HepG2 (cell line): ENCODE results near the gene ZBTB20. TPM values are rescaled to one million over a fixed set of nuclear protein-coding genes. Genes with fewer than 3 reads are reported as not detected.

Source experiments
- BCLAF1 ChIP-seq: fragments of 450-650 bp; IDR thresholded peaks from 2 replicates; pipeline ENCODE4 v1.6.1; 2017; ENCODE audit warnings: mild to moderate bottlenecking
- CCAR2 ChIP-seq: fragments of 200-400 bp; formaldehyde crosslinking; optimal IDR thresholded peaks from 2 replicates; pipeline ENCODE3; 2018; ENCODE audit warnings: low read depth, mild to moderate bottlenecking, low read length, moderate library complexity
- GFI1 ChIP-seq: sonication (generic); formaldehyde crosslinking; IDR thresholded peaks from 2 replicates; pipeline ENCODE4 v1.5.0; 2020; ENCODE audit warnings: missing genetic modification reagents, mild to moderate bottlenecking, borderline replicate concordance
- HDAC2 ChIP-seq: sonication (generic); formaldehyde crosslinking; IDR thresholded peaks from 2 replicates; pipeline ENCODE4 v1.4.0; 2020; ENCODE audit warnings: missing genetic modification reagents
- IRF9 ChIP-seq: sonication (generic); formaldehyde crosslinking; IDR thresholded peaks from 2 replicates; pipeline ENCODE4 v1.8.0; 2022; ENCODE audit warnings: missing genetic modification reagents, mild to moderate bottlenecking, borderline replicate concordance
- KDM4B ChIP-seq: sonication (generic); formaldehyde crosslinking; IDR thresholded peaks from 2 replicates; pipeline ENCODE4 v1.4.0; 2020; ENCODE audit warnings: missing genetic modification reagents
- PREB ChIP-seq: sonication (generic); formaldehyde crosslinking; IDR thresholded peaks from 2 replicates; pipeline ENCODE4 v1.4.0; 2020; ENCODE audit warnings: missing genetic modification reagents
- SSRP1 ChIP-seq: IDR thresholded peaks from 2 replicates; pipeline ENCODE4 v1.6.1; 2016; ENCODE audit warnings: control low read depth
- TEAD3 ChIP-seq: optimal IDR thresholded peaks from 2 replicates; pipeline ENCODE3; 2016; ENCODE audit warnings: borderline replicate concordance
- TMF1 ChIP-seq: sonication (generic); formaldehyde crosslinking; IDR thresholded peaks from 2 replicates; pipeline ENCODE4 v1.8.1; 2022; ENCODE audit warnings: low read depth, missing genetic modification reagents
- ZNF335 ChIP-seq: sonication (generic); formaldehyde crosslinking; IDR thresholded peaks from 2 replicates; pipeline ENCODE4 v1.4.0; 2020; ENCODE audit warnings: missing genetic modification reagents
- ZNF501 ChIP-seq: sonication (generic); formaldehyde crosslinking; IDR thresholded peaks from 2 replicates; pipeline ENCODE4 v1.5.1; 2020; ENCODE audit warnings: mild to moderate bottlenecking, moderate library complexity, missing genetic modification reagents
- ZNF562 ChIP-seq: sonication (generic); formaldehyde crosslinking; IDR thresholded peaks from 2 replicates; pipeline ENCODE4 v1.8.0; 2022; ENCODE audit warnings: missing genetic modification reagents, borderline replicate concordance
- ZNF646 ChIP-seq: sonication (generic); formaldehyde crosslinking; IDR thresholded peaks from 2 replicates; pipeline ENCODE4 v1.9.0; 2021; ENCODE audit warnings: mild to moderate bottlenecking, missing genetic modification reagents
- ZNF773 ChIP-seq: sonication (generic); formaldehyde crosslinking; IDR thresholded peaks from 2 replicates; pipeline ENCODE4 v1.4.0; 2020; ENCODE audit warnings: missing genetic modification reagents, borderline replicate concordance
- ZNF800 ChIP-seq: sonication (generic); formaldehyde crosslinking; IDR thresholded peaks from 2 replicates; pipeline ENCODE4 v1.4.0; 2020; ENCODE audit warnings: missing genetic modification reagents
- polyA plus RNA-seq, 8 experiments: library from polyadenylated mRNA; depleted of rRNA in 3 of 8; stranded (reverse) in 7 of 8; unstranded in 1 of 8; fragments of >200 nt; fragmentation: Illumina TruSeq in 4 of 8; extraction: Trizol in 4 of 8; gene quantifications; 2 replicates each; pipeline versions ENCODE4 v1.2.1 to v1.2.3, GENCODE V29; 2011 to 2016; ENCODE audit warnings: low read depth in 4 of 8, missing spikeins in 1 of 8, mixed read lengths in 1 of 8; ENCODE audit not compliant: insufficient read depth in 1 of 8
- total RNA-seq, 5 experiments: library from RNA; depleted of rRNA; stranded (reverse); fragments of >200 nt; fragmentation: Illumina TruSeq; extraction: Trizol; gene quantifications; 2 replicates each; pipeline ENCODE4 v1.2.3, GENCODE V29; 2016; ENCODE audit warnings: low read depth in 1 of 5

The ZBTB20 gene
- total and polyA plus RNA-seq, 2 of the 13 experiments (the other 11 are each of a cell fraction or from before 2014, with no cell fraction given) = 1.9 to 8.8 TPM

GRCh38 chr3:114706591-114707232, 440.4 kb downstream of the ZBTB20 start (continued):
- TF ChIP-seq PREB (CRISPR knock-in tag) (no peak), ZNF800 (CRISPR knock-in tag) (no peak), ZNF501 (CRISPR knock-in tag) (no peak), SSRP1 (CRISPR knock-in tag) (0 out of 2 replicates have a peak, but pooled peaks have one; percentile 41), ZNF773 (CRISPR knock-in tag) (no peak), ZNF562 (CRISPR knock-in tag) (no peak), ZNF335 (CRISPR knock-in tag) (no peak; the same call in 1 of the 2 replicates), CCAR2 (no peak), ZNF646 (CRISPR knock-in tag) (0 out of 2 replicates have a peak, but pooled peaks have one; percentile 58), HDAC2 (CRISPR knock-in tag) (peak; percentile 81; the same call in 1 of the 2 replicates), IRF9 (CRISPR knock-in tag) (no peak), KDM4B (CRISPR knock-in tag) (0 out of 2 replicates have a peak, but pooled peaks have one; percentile 60), BCLAF1 (no peak), TMF1 (CRISPR knock-in tag) (no peak), TEAD3 (CRISPR knock-in tag) (peak; percentile 70), GFI1 (0 out of 2 replicates have a peak, but pooled peaks have one; percentile 28)
